ENCODE measurements around the gene MTHFR.

The MTHFR gene

DNA sequence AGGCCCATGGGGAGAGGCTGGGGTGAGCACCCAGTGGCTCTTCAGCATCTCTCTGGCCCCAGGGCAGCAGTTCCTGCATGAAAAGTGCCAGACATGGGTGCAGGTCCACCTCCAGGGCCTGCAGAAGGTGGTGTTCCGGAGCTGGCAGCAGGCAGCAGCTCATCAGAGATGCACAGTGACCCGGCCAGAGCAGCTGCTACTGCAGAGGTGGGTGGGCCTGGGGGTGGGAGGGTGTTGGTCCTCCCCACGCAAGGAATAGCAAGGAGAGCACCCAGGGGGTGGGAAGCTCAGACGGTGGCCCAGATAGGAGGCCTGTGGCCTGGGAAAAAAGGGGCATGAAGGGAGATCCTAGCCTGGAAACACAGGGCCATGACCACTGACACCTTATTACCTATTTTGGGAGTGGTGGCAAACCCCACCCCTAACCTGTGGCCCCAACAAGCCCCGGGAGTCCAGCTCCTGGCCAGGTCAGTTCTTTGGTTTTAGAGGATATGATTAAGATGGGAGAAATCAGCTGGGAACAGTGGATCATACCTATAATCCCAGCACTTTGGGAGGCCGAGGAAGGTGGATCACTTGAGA is 23.5 kb downstream of the MTHFR start:
- Histone ChIP-seq H3K9me2 (ENCODE audit: low read depth, low read length) (no peaks in the 10 kb centered on the region), H3K9me3 (ENCODE audit: low read length) (no peaks in the 10 kb centered on the region), H3K79me2 (ENCODE audit: insufficient read depth, low read length) (no peaks in the 10 kb centered on the region), H3K9ac (ENCODE audit: low read length) (no peak overlapping the region), H3K4me3 (ENCODE audit: low read depth, low read length, poor library complexity, severe bottlenecking) (no peak overlapping the region), H2AFZ (ENCODE audit: low read length) (no peak overlapping the region), H3F3A (ENCODE audit: insufficient read depth, low read length) (no peaks in the 10 kb centered on the region), H3K4me2 (ENCODE audit: low read length) (no peak overlapping the region), H3K4me1 (ENCODE audit: insufficient read depth, low read length, severe bottlenecking) (peaks cover 27% of the 10 kb centered on the region), H3K27ac (ENCODE audit: low read depth, low read length, poor library complexity, severe bottlenecking) (no peak overlapping the region), H4K20me1 (ENCODE audit: insufficient read depth, low read length) (no peaks in the 10 kb centered on the region), H3K27me3 (ENCODE audit: insufficient read depth, low read length) (no peaks in the 10 kb centered on the region), H3K36me3 (ENCODE audit: insufficient read depth, low read length) (no peaks in the 10 kb centered on the region)
- no peak for TF ChIP-seq CTCF (IDR thresholded peaks at IDR 0.05; ENCODE audit: low read length)
- no peak for TF ChIP-seq EZH2 (IDR thresholded peaks at IDR 0.05; ENCODE audit: borderline replicate concordance, low read length)

DNA sequence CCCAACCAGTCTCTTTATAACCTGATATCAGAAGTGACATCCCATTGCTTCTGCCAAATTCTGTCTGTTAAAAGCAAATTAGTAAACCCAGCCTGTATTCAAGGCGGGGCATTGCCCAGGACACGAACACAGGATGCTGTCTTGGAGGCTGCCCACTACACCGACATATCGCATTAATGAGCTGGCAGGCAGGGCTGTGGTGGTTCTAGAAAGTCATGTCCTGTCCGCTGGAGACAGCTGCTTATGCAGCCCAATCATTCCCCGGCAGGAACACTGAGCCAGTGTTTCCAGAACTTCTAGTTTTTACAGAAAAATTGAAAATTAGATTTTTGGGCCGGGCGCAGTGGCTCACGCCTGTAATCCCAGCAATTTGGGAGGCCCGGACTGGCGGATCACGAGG is 24.5 kb downstream of the MTHFR start:
- no peak overlapping the region for H3K9ac ChIP-seq (ENCODE audit: low read length)
- no peak overlapping the region for H3K27ac ChIP-seq (ENCODE audit: low read depth, low read length, poor library complexity, severe bottlenecking)
- TF ChIP-seq EZH2 (IDR thresholded peaks at IDR 0.05; ENCODE audit: borderline replicate concordance, low read length) = no peak
- no peaks in the 10 kb centered on the region for H3K27me3 ChIP-seq (ENCODE audit: insufficient read depth, low read length)
- H3K9me3 ChIP-seq (ENCODE audit: low read length) = no peaks in the 10 kb centered on the region
- no peaks in the 10 kb centered on the region for H3K9me2 ChIP-seq (ENCODE audit: low read depth, low read length)
- no peaks in the 10 kb centered on the region for H3K36me3 ChIP-seq (ENCODE audit: insufficient read depth, low read length)
- H3K79me2 ChIP-seq (ENCODE audit: insufficient read depth, low read length) = no peaks in the 10 kb centered on the region
- no peak overlapping the region for H3K4me3 ChIP-seq (ENCODE audit: low read depth, low read length, poor library complexity, severe bottlenecking)
- H3K4me2 ChIP-seq (ENCODE audit: low read length) = no peak overlapping the region
- no peaks in the 10 kb centered on the region for H4K20me1 ChIP-seq (ENCODE audit: insufficient read depth, low read length)
- no peaks in the 10 kb centered on the region for H3F3A ChIP-seq (ENCODE audit: insufficient read depth, low read length)
- H3K4me1 ChIP-seq (ENCODE audit: insufficient read depth, low read length, severe bottlenecking) = peaks cover 27% of the 10 kb centered on the region
- H2AFZ ChIP-seq (ENCODE audit: low read length) = no peak overlapping the region

DNA sequence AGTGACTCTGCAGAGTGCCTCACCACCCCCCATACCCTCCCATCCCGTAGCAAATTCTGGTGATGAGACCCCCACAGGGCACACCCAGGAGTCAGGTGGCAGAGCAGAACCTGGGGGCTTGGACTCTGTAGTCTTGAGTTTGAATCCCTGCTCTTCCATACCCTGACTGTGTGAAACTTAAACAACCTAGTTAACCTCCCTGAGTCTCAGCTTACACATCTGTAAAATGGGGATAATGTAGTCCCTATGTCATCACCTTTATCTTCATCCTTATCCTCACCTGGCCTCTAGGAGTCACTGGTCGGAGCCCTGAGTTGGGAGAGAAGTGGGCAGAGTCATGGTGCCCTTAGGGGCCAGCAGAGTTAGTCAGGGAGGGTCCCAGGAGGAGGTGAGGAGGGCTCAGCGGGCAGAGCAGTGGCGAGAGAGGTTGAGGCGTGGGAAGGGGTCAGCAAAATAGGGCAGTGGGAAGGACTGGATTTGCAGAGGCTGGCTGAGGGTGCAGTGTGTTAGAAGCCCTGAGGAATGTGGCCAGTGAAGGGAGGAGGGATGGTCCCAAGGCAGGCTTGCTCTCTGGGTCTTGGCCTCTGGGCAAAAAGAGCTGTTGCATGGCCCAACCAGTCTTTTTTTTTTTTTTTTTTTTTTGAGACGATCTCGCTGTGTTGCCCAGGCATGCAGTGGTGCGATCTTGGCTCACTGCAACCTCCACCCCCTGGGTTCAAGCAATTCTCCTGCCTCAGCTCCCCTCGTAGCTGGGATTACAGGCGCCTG is 25.2 kb downstream of the MTHFR start:
- Histone ChIP-seq H4K20me1 (ENCODE audit: insufficient read depth, low read length) (no peaks in the 10 kb centered on the region), H2AFZ (ENCODE audit: low read length) (no peak overlapping the region), H3K4me1 (ENCODE audit: insufficient read depth, low read length, severe bottlenecking) (peaks cover 21% of the 10 kb centered on the region), H3K79me2 (ENCODE audit: insufficient read depth, low read length) (no peaks in the 10 kb centered on the region), H3K27ac (ENCODE audit: low read depth, low read length, poor library complexity, severe bottlenecking) (no peak overlapping the region), H3K9me2 (ENCODE audit: low read depth, low read length) (no peaks in the 10 kb centered on the region), H3K4me2 (ENCODE audit: low read length) (no peak overlapping the region), H3K36me3 (ENCODE audit: insufficient read depth, low read length) (no peaks in the 10 kb centered on the region), H3K9me3 (ENCODE audit: low read length) (no peaks in the 10 kb centered on the region), H3K27me3 (ENCODE audit: insufficient read depth, low read length) (no peaks in the 10 kb centered on the region), H3K4me3 (ENCODE audit: low read depth, low read length, poor library complexity, severe bottlenecking) (no peak overlapping the region), H3F3A (ENCODE audit: insufficient read depth, low read length) (no peaks in the 10 kb centered on the region), H3K9ac (ENCODE audit: low read length) (no peak overlapping the region)
- TF ChIP-seq EZH2 (IDR thresholded peaks at IDR 0.05; ENCODE audit: borderline replicate concordance, low read length) (no peak), CTCF (IDR thresholded peaks at IDR 0.05; ENCODE audit: low read length) (no peak)
